SK-N-SH (cell line): ENCODE data around the gene NEURL2. TPM values are rescaled to one million over a fixed set of nuclear protein-coding genes. Genes with fewer than 3 reads are reported as not detected.
"Not testable (repeated sequence)": the region's sequence is repeated elsewhere in the genome, so short reads cannot be mapped to it uniquely, and the experiment has no call there.

ENCODE experiments used
- CTCF ChIA-PET: fragments of 300-600, 350-600 bp; formaldehyde crosslinking; extraction: SDS; loops from one replicate; lab custom pipeline; 2021; lab: Yijun Ruan, JAX
- POLR2A ChIA-PET: fragments of 350-600 bp; sonication (Branson Sonifier 250); formaldehyde crosslinking; extraction: SDS; loops from one replicate; lab custom pipeline; 2020; ENCODE audit warnings: antibody characterized with exemption, inconsistent platforms; lab: Yijun Ruan, JAX
- DNase-seq: peaks from one replicate; pipeline ENCODE4 v3.0.0; 2012
- H2AFZ ChIP-seq: fragments of 200-600 bp; sonication (generic); 2 replicates; pipeline ENCODE4 v1.8.1; 2016; ENCODE audit warnings: antibody characterized with exemption, mild to moderate bottlenecking, low read depth
- H3F3A ChIP-seq: fragments of 200-600 bp; sonication (generic); replicated peaks from 2 replicates; pipeline ENCODE3; 2016; ENCODE audit warnings: antibody characterized with exemption, mild to moderate bottlenecking; ENCODE audit not compliant: insufficient read depth
- H3K27ac ChIP-seq, 2 experiments: fragments of 200-500 bp in 1 of 2; fragments of 200-600 bp in 1 of 2; sonication (Bioruptor generic) in 1 of 2; sonication (generic), shearing (Covaris generic) in 1 of 2; 2 replicates each; pipeline versions ENCODE4 v1.5.1 to v1.6.1; 2014 to 2016; ENCODE audit warnings: low read depth in 2 of 2, inconsistent platforms in 1 of 2, low read length in 1 of 2, mild to moderate bottlenecking in 1 of 2, mixed read lengths in 1 of 2
- H3K27me3 ChIP-seq: fragments of 200-600 bp; sonication (generic), shearing (Covaris generic); 2 replicates; pipeline ENCODE4 v1.6.1; 2016; ENCODE audit warnings: mixed run types; ENCODE audit not compliant: insufficient read depth
- H3K36me3 ChIP-seq, 2 experiments: fragments of 200-500 bp in 1 of 2; fragments of 200-600 bp in 1 of 2; sonication (Bioruptor generic) in 1 of 2; sonication (generic) in 1 of 2; replicated peaks in 1 of 2; 2 replicates each; pipeline versions ENCODE3 to v1.5.1; 2014 to 2016; ENCODE audit warnings: low read length in 1 of 2, mild to moderate bottlenecking in 1 of 2; ENCODE audit not compliant: insufficient read depth in 2 of 2, control insufficient read depth in 1 of 2
- H3K4me1 ChIP-seq, 2 experiments: fragments of 200-500 bp in 1 of 2; fragments of 200-600 bp in 1 of 2; sonication (Bioruptor generic) in 1 of 2; sonication (generic), shearing (Covaris generic) in 1 of 2; 2 replicates each; pipeline versions ENCODE4 v1.5.1 to v1.6.1; 2014 to 2016; ENCODE audit warnings: low read depth in 1 of 2, low read length in 1 of 2, mixed run types in 1 of 2; ENCODE audit not compliant: insufficient read depth in 2 of 2, control insufficient read depth in 1 of 2
- H3K4me2 ChIP-seq: fragments of 200-600 bp; sonication (generic), shearing (Covaris generic); 2 replicates; pipeline ENCODE4 v1.6.1; 2017; ENCODE audit warnings: mixed run types
- H3K4me3 ChIP-seq, 2 experiments: fragments of 200-500 bp in 1 of 2; fragments of 200-600 bp in 1 of 2; sonication (Bioruptor generic) in 1 of 2; sonication (generic), shearing (Covaris generic) in 1 of 2; 2 replicates each; pipeline versions ENCODE4 v1.5.1 to v1.8.1; 2014 to 2016; ENCODE audit warnings: low read depth in 2 of 2, inconsistent platforms in 1 of 2, low read length in 1 of 2, mild to moderate bottlenecking in 1 of 2, mixed read lengths in 1 of 2, moderate library complexity in 1 of 2
- H3K79me2 ChIP-seq: fragments of 200-600 bp; sonication (generic); 2 replicates; pipeline ENCODE4 v1.8.1; 2017; ENCODE audit warnings: mild to moderate bottlenecking; ENCODE audit not compliant: insufficient read depth
- H3K9ac ChIP-seq: fragments of 200-600 bp; sonication (generic); 2 replicates; pipeline ENCODE4 v1.6.1; 2017; ENCODE audit warnings: mixed run types
- H3K9me2 ChIP-seq: fragments of 200-600 bp; sonication (generic); 2 replicates; pipeline ENCODE4 v1.6.1; 2017; ENCODE audit warnings: mixed run types
- H3K9me3 ChIP-seq: fragments of 200-600 bp; sonication (generic); 2 replicates; pipeline ENCODE4 v1.6.1; 2017; ENCODE audit warnings: mixed run types, mild to moderate bottlenecking, moderate library complexity
- H4K20me1 ChIP-seq: fragments of 200-600 bp; sonication (generic); 2 replicates; pipeline ENCODE4 v1.6.1; 2017; ENCODE audit warnings: mild to moderate bottlenecking, mixed run types; ENCODE audit not compliant: insufficient read depth
- FOXJ3 ChIP-seq: sonication (generic); formaldehyde crosslinking; IDR thresholded peaks from 2 replicates; pipeline ENCODE4 v1.5.1; 2020; ENCODE audit warnings: mild to moderate bottlenecking, missing genetic modification reagents
- TCF12 ChIP-seq: IDR thresholded peaks from 2 replicates; pipeline ENCODE4 v1.4.0; 2012
- TEAD4 ChIP-seq: IDR thresholded peaks from 2 replicates; pipeline ENCODE4 v1.4.0; 2012; ENCODE audit warnings: mild to moderate bottlenecking, borderline replicate concordance; ENCODE audit not compliant: insufficient read depth
- WGBS: methylation state at CpG from one replicate; pipeline ENCODE4 v1.1.6; 2017; ENCODE audit warnings: low lambda C conversion rate; 5-methylcytosine and 5-hydroxymethylcytosine counted together
- polyA plus RNA-seq, 3 experiments: library from polyadenylated mRNA; depleted of rRNA; stranded (reverse); fragments of >200 nt; gene quantifications; 2 replicates each; pipeline ENCODE4 v1.2.3, GENCODE V29; 2012
- TF ChIP-seq, protein P1 (sequence below): fragments of 150-350 bp; IDR thresholded peaks from 2 replicates; pipeline ENCODE4 v1.6.1; 2017; ENCODE audit warnings: antibody characterized with exemption, low read length, low read depth, borderline replicate concordance

NEURL2 gene
- polyA plus RNA-seq, 1 of the 3 experiments (the other 2 are of a cell fraction), result 3.5 TPM

DNA sequence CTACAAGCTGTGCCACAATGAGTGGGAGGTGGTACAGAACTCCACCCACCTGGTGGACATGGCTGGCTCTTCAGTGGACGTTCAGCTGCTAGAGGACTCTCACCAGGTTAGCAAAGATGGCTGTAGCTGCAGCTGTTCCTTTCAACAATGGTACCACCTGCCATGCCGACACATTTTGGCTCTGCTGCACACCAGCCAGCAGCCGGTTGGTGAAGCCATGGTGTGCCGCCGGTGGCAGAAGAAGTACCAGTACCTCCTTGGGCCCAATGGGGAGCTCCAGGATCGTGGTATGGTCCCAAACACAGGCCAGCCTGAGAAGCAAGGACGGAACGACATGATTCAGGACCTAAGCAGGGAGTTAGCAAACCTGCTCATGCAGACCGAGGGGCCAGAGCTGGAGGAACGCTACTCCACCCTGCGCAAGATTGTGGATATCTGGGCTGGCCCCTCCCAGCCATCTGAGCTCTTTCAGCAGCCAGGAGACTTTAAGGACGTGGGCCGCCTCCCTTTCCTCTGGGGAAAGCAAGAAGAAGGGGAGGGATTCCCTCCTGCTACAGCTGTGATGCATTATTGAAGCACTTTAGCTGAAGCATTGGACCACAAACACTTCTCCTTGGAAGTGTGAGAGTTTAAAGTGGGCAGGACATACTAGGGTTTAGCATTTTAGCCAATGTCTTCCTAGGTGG is 12.8 kb downstream of the NEURL2 start:
- no peak for TF ChIP-seq TCF12
- TF ChIP-seq TEAD4, result no peak
- no peak for TF ChIP-seq FOXJ3 (CRISPR knock-in tag)
- CTCF ChIA-PET, result interaction anchor here (0.6 to 1.0 kb wide), 2 partner anchors 12 to 504 kb away, joined by 3 read pairs; no protein-coding TSS in a partner anchor
- no peak for DNase-seq

GRCh38 chr20:45874576-45874975 is 16.4 kb downstream of the NEURL2 start:
- Histone ChIP-seq H3K27ac (no peak overlapping the region), H3F3A (no peaks in the 10 kb centered on the region), H3K9me3 (no peaks in the 10 kb centered on the region), H4K20me1 (no peaks in the 10 kb centered on the region), H3K36me3 (peaks cover 0 to 4% of the 10 kb centered on the region in 2 experiments), H3K9me2 (no peaks in the 10 kb centered on the region), H2AFZ (no peak overlapping the region), H3K79me2 (no peaks in the 10 kb centered on the region), H3K4me3 (no peak overlapping the region), H3K4me1 (no peaks in the 10 kb centered on the region), H3K4me2 (no peak overlapping the region), H3K9ac (no peak overlapping the region), H3K27me3 (no peaks in the 10 kb centered on the region)
- TF ChIP-seq, protein P1, sequence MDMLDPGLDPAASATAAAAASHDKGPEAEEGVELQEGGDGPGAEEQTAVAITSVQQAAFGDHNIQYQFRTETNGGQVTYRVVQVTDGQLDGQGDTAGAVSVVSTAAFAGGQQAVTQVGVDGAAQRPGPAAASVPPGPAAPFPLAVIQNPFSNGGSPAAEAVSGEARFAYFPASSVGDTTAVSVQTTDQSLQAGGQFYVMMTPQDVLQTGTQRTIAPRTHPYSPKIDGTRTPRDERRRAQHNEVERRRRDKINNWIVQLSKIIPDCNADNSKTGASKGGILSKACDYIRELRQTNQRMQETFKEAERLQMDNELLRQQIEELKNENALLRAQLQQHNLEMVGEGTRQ, result no peak
- DNase-seq, result no peak
- CTCF ChIA-PET, result interaction anchor here (1.3 to 2.2 kb wide), 3 partner anchors 11 to 95 kb away, joined by 3 to 8 read pairs (median 3); partner anchors contain the start of gene NEURL2
- POLR2A ChIA-PET, result interaction anchor here (1.2 kb wide), 1 partner anchor 17 kb away, joined by 3 read pairs; the partner anchor contains the start of gene CTSA
- 81% methylated on average over 4 of the region's 4 CpGs for WGBS

More for the DNA sequence above, 12.8 kb downstream of the NEURL2 start:
- peaks cover 14% of the 10 kb centered on the region for H3K79me2 ChIP-seq
- no peak overlapping the region for H3K4me3 ChIP-seq
- WGBS, result 82% methylated on average over 10 of the region's 13 CpGs
- H3K27me3 ChIP-seq, result no peaks in the 10 kb centered on the region
- H3F3A ChIP-seq, result no peaks in the 10 kb centered on the region
- H3K4me1 ChIP-seq, result peaks cover 0 to 3% of the 10 kb centered on the region in 2 experiments; a peak in 1 of 4 replicates
- no peaks in the 10 kb centered on the region for H3K9me2 ChIP-seq
- H2AFZ ChIP-seq, result no peak overlapping the region
- no peak overlapping the region for H3K4me2 ChIP-seq
- POLR2A ChIA-PET, result no interaction called here
- no peaks in the 10 kb centered on the region for H3K9me3 ChIP-seq
- no peak overlapping the region for H3K9ac ChIP-seq
- peaks cover 3 to 11% of the 10 kb centered on the region in 2 experiments for H3K36me3 ChIP-seq
- H4K20me1 ChIP-seq, result no peaks in the 10 kb centered on the region
- no peak overlapping the region for H3K27ac ChIP-seq

DNA sequence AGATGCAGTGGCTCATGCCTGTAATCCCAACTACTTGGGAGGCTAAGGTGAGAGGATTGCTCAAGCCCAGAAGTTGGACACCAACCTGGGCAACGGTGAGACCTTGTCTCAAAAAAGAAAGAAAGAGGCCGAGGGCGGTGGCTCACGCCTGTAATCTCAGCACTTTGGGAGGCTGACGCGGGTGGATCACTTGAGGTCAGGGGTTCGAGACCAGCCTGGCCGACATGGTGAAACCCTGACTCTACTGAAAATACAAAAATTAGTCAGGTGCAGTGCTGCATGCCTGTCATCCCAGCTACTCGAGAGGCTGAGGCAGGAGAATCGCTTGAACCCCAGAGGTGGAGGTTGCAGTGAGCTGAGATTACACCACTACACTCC is 16.9 kb downstream of the NEURL2 start:
- H3K27me3 ChIP-seq, H3K9me2 ChIP-seq, H3K79me2 ChIP-seq, H3K9ac ChIP-seq, H4K20me1 ChIP-seq, H3K4me1 ChIP-seq, POLR2A ChIA-PET, H3K36me3 ChIP-seq, H3K4me2 ChIP-seq, H3K4me3 ChIP-seq, H3K9me3 ChIP-seq, H3F3A ChIP-seq, H2AFZ ChIP-seq, DNase-seq, H3K27ac ChIP-seq: not testable (repeated sequence)
- WGBS, result 91% methylated on average over 10 of the region's 10 CpGs
- CTCF ChIA-PET, result interaction anchor here (0.9 to 2.2 kb wide), 3 partner anchors 12 to 16 kb away, joined by 3 to 8 read pairs (median 3); partner anchors contain the start of genes NEURL2 and SPATA25
